Endothelial cell of umbilical vein (primary cell): ENCODE data around the gene BTG1. TPM values are rescaled to one million over a fixed set of nuclear protein-coding genes. Genes with fewer than 3 reads are reported as not detected.
A peak's percentile ranks its signal among the peaks of the same experiment; 100 is the strongest.

Experiments used
- BruUV-seq: library from RNA; stranded (reverse); fragments of 400-500 nt; replicated peaks from 2 replicates; lab custom pipeline; 2021; lab: Mats Ljungman, UMichigan
- CTCF ChIA-PET: fragments of 300-600, 350-600 bp; sonication (Branson Sonifier 250); formaldehyde crosslinking; loops from one replicate; lab custom pipeline; 2021; ENCODE audit warnings: antibody characterized with exemption, inconsistent platforms; lab: Charles Lee
- POLR2A ChIA-PET: fragments of 300-600, 350-600 bp; sonication (Branson Sonifier 250); formaldehyde crosslinking; loops from one replicate; lab custom pipeline; 2021; ENCODE audit warnings: antibody characterized with exemption, inconsistent platforms; lab: Charles Lee
- DNase-seq: peaks from one replicate; pipeline ENCODE4 v3.0.0-alpha.2; 2011; ENCODE audit warnings: low read depth, low spot score
- FAIRE-seq: peaks from 2 replicates; lab custom pipeline; 2011; peaks lifted over from hg19 to GRCh38; lab: Jason Lieb, UNC
- H2AFZ ChIP-seq: 2 replicates; pipeline ENCODE4 v1.6.0; 2012; ENCODE audit warnings: low read depth, low read length, control low read depth, inconsistent platforms
- H3K27ac ChIP-seq: 2 replicates; pipeline ENCODE4 v1.5.1; 2011; ENCODE audit warnings: low read depth, mild to moderate bottlenecking, control low read depth, low read length, moderate library complexity; ENCODE audit not compliant: insufficient read depth
- H3K27me3 ChIP-seq, 2 experiments: 2 replicates each; pipeline versions ENCODE4 v1.6.0 to v1.6.1; 2011; ENCODE audit warnings: low read length in 2 of 2, mixed read lengths in 1 of 2; ENCODE audit not compliant: control insufficient read depth in 2 of 2, insufficient read depth in 2 of 2
- H3K36me3 ChIP-seq, 2 experiments: 2 replicates in 1 of 2; 3 replicates in 1 of 2; pipeline ENCODE4 v1.5.1; 2011; ENCODE audit warnings: low read length in 2 of 2, mild to moderate bottlenecking in 1 of 2, moderate library complexity in 1 of 2; ENCODE audit not compliant: control insufficient read depth in 2 of 2, insufficient read depth in 2 of 2; ENCODE audit errors: extremely low read depth in 1 of 2
- H3K4me1 ChIP-seq: 3 replicates; pipeline ENCODE4 v1.5.1; 2011; ENCODE audit warnings: mild to moderate bottlenecking, low read length; ENCODE audit not compliant: control insufficient read depth, insufficient read depth; ENCODE audit errors: extremely low read depth
- H3K4me2 ChIP-seq: 2 replicates; pipeline ENCODE4 v1.6.1; 2011; ENCODE audit warnings: low read length, control low read depth, mixed read lengths; ENCODE audit not compliant: insufficient read depth
- H3K4me3 ChIP-seq, 3 experiments: fragments of 200-600 bp in 1 of 3; sonication (generic), shearing (Covaris generic) in 1 of 3; replicated peaks in 1 of 3; 2 replicates each; pipeline ENCODE4 v1.5.1; 2011 to 2016; ENCODE audit warnings: control low read depth in 3 of 3, low read length in 3 of 3, mild to moderate bottlenecking in 2 of 3, inconsistent platforms in 1 of 3, low read depth in 1 of 3, moderate library complexity in 1 of 3; ENCODE audit not compliant: insufficient read depth in 1 of 3
- H3K79me2 ChIP-seq: 2 replicates; pipeline ENCODE4 v1.6.0; 2012; ENCODE audit warnings: low read length, inconsistent platforms; ENCODE audit not compliant: control insufficient read depth, insufficient read depth
- H3K9ac ChIP-seq: replicated peaks from 2 replicates; pipeline ENCODE3; 2011; ENCODE audit warnings: low read length, control low read depth; ENCODE audit not compliant: insufficient read depth; ENCODE audit errors: extremely low read depth
- H3K9me1 ChIP-seq: replicated peaks from 3 replicates; pipeline ENCODE4 v1.6.0; 2011; ENCODE audit warnings: mild to moderate bottlenecking, low read length; ENCODE audit not compliant: control insufficient read depth, insufficient read depth; ENCODE audit errors: extremely low read depth
- H3K9me3 ChIP-seq: replicated peaks from 2 replicates; pipeline ENCODE4 v1.5.1; 2012; ENCODE audit warnings: low read length, inconsistent platforms; ENCODE audit not compliant: control insufficient read depth, insufficient read depth
- H4K20me1 ChIP-seq: replicated peaks from 2 replicates; pipeline ENCODE3; 2011; ENCODE audit warnings: mild to moderate bottlenecking, low read length; ENCODE audit not compliant: control insufficient read depth, insufficient read depth; ENCODE audit errors: extremely low read depth
- CTCF ChIP-seq, 2 donors: IDR thresholded peaks; 1 replicate in 1 of 2; 2 replicates in 1 of 2; pipeline ENCODE4 v1.5.1; 2011; ENCODE audit warnings: low read length in 2 of 2, mild to moderate bottlenecking in 2 of 2, moderate library complexity in 2 of 2, control low read depth in 1 of 2, inconsistent platforms in 1 of 2, low read depth in 1 of 2; ENCODE audit not compliant: insufficient read depth in 1 of 2; ENCODE audit errors: extremely low read depth in 1 of 2
- EZH2 ChIP-seq: IDR thresholded peaks from 2 replicates; pipeline ENCODE4 v1.6.1; 2012; ENCODE audit warnings: borderline replicate concordance, low read depth, mild to moderate bottlenecking, moderate library complexity, low read length, inconsistent platforms; ENCODE audit not compliant: severe bottlenecking
- FOS ChIP-seq: IDR thresholded peaks from 2 replicates; pipeline ENCODE4 v1.6.1; 2011; ENCODE audit warnings: mild to moderate bottlenecking, low read length, moderate library complexity, borderline replicate concordance; ENCODE audit not compliant: insufficient read depth
- GATA2 ChIP-seq: IDR thresholded peaks from 2 replicates; pipeline ENCODE4 v1.7.0; 2011; ENCODE audit warnings: low read depth, mild to moderate bottlenecking, moderate library complexity, mixed read lengths, low read length; ENCODE audit not compliant: insufficient read length, insufficient read depth
- JUN ChIP-seq: IDR thresholded peaks from 2 replicates; pipeline ENCODE4 v1.6.1; 2011; ENCODE audit warnings: borderline replicate concordance, low read depth; ENCODE audit not compliant: insufficient read length, insufficient read depth
- MAX ChIP-seq: IDR thresholded peaks from 2 replicates; pipeline ENCODE4 v1.6.1; 2011; ENCODE audit not compliant: insufficient read depth, insufficient read length
- MYC ChIP-seq: IDR thresholded peaks from one replicate; pipeline ENCODE4 v1.6.1; 2011; ENCODE audit warnings: mild to moderate bottlenecking, low read depth, low read length
- POLR2A ChIP-seq: IDR thresholded peaks from 2 replicates; pipeline ENCODE4 v1.6.1; 2012; ENCODE audit warnings: low read depth, mild to moderate bottlenecking, control low read depth, low read length
- POLR2AphosphoS5 ChIP-seq: IDR thresholded peaks from 2 replicates; pipeline ENCODE4 v1.6.1; 2012; ENCODE audit warnings: low read depth, mild to moderate bottlenecking, control low read depth, low read length, moderate library complexity; ENCODE audit not compliant: insufficient read depth
- dilution Hi-C: fragments of 300-500 bp; cut with MboI; formaldehyde crosslinking; loops from one replicate; pipeline ENCODE4 v1.15.0; 2019; ENCODE audit warnings: low sequenced_read_pairs; ENCODE audit not compliant: extremely low pct_ligation_motif_present
- intact Hi-C: fragments of 100-400 bp; cut with micrococcal nuclease; formaldehyde crosslinking; loops from one replicate; pipeline ENCODE4 v1.10.0; 2022
- polyA plus RNA-seq, 4 experiments: library from polyadenylated mRNA; depleted of rRNA in 3 of 4; stranded (reverse) in 3 of 4; unstranded in 1 of 4; fragments of >200 nt; gene quantifications; 2 replicates each; pipeline versions ENCODE4 v1.2.1 to v1.2.3, GENCODE V29; 2011 to 2012; ENCODE audit warnings: missing spikeins in 1 of 4
- total RNA-seq: library from RNA; stranded (reverse); gene quantifications from 2 replicates; pipeline ENCODE4 v1.2.3, GENCODE V29; 2021

BTG1 gene
- total and polyA plus RNA-seq, 2 donors (not counting 3 experiments of a cell fraction or from before 2014, with no cell fraction given): 42.8 to 104 TPM

GRCh38 chr12:92144631-92145480, 790 bp downstream of the BTG1 start:
- Histone ChIP-seq H4K20me1 (peaks cover 4% of the 10 kb centered on the region), H3K79me2 (peaks cover 55% of the 10 kb centered on the region), H3K9me3 (no peaks in the 10 kb centered on the region), H2AFZ (no peak overlapping the region), H3K27me3 (no peaks in the 10 kb centered on the region), H3K27ac (peak overlapping the region; percentile 80), H3K36me3 (peaks cover 0 to 11% of the 10 kb centered on the region in 2 experiments), H3K4me1 (peaks cover 29% of the 10 kb centered on the region), H3K4me2 (peak overlapping the region; percentile 96), H3K4me3 (peak overlapping the region; percentile 53 to 86 (median 85)), H3K9ac (peak overlapping the region; percentile 89), H3K9me1 (no peaks in the 10 kb centered on the region)
- intact Hi-C loops: loop anchor here (1.0 to 5.0 kb wide), 9 partner anchors 155 to 763 kb away; no protein-coding TSS in a partner anchor
- ChIA-PET POLR2A (interaction anchor here (0.6 to 3.9 kb wide), 31 partner anchors 10 to 763 kb away, joined by 3 to 69 read pairs (median 4); no protein-coding TSS in a partner anchor), CTCF (interaction anchor here (0.8 to 7.1 kb wide), 22 partner anchors 11 to 763 kb away, joined by 3 to 154 read pairs (median 4); no protein-coding TSS in a partner anchor)
- dilution Hi-C loops: no loop called here
- BruUV-seq: TSS peak; percentile 23
- TF ChIP-seq GATA2 (no peak), JUN (no peak), POLR2A (peak; percentile 41), FOS (peak; percentile 55), MYC (no peak), EZH2 (no peak), MAX (no peak), POLR2AphosphoS5 (peak; percentile 68), CTCF (IDR thresholded peaks at IDR 0.05; ENCODE audit: extremely low read depth in 1 of 2, insufficient read depth in 1 of 2, low read depth in 1 of 2, low read length in 2 of 2) (no peak)
- peak; percentile 88 for DNase-seq
- peak; percentile 37 for FAIRE-seq
